Neural cell (in vitro differentiated cells): ENCODE measurements around the gene NRXN2.

Experiments used
- SMC3 ChIP-seq: fragments of 450-650 bp; conservative IDR thresholded peaks from 2 replicates; pipeline ENCODE4 v1.6.1; 2014; ENCODE audit warnings: antibody characterized with exemption, mild to moderate bottlenecking, moderate library complexity; ENCODE audit not compliant: poor library complexity
- TAF1 ChIP-seq: IDR thresholded peaks from 2 replicates; pipeline ENCODE4 v1.6.1; 2012; ENCODE audit warnings: low read depth

DNA sequence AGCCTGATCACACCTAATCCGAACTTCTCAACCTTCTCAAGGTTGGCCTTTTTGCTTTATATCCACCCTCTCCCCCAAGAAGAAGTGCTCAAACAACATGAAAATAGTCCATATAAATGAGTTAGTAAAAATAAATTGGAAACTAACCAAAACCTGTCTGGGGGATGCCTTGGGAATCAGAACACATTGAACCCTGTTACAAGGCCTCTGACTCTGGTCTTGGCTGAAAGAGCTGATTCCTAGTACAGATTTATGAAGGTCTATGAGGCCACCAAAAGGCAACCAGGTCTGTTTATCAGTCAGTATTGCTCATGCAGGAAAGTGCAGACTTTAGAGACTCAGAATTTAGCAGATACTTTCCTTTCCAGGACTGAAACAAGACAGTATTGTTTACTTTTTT lies 49.7 kb downstream of the NRXN2 start:
- TF ChIP-seq SMC3 (no peak), TAF1 (no peak)
